A673 (cell line): Measurements from ENCODE around the gene APCDD1L. TPM values are rescaled to one million over a fixed set of nuclear protein-coding genes. Genes with fewer than 3 reads are reported as not detected.

Experiments
- BruUV-seq: library from RNA; stranded (reverse); fragments of 400-500 nt; replicated peaks from 2 replicates; lab custom pipeline; 2021; lab: Mats Ljungman, UMichigan
- CTCF ChIA-PET: fragments of 300-600 bp; sonication (Branson Sonifier 250); formaldehyde crosslinking; loops from one replicate; lab custom pipeline; 2022; ENCODE audit warnings: antibody characterized with exemption; lab: Charles Lee
- POLR2A ChIA-PET: fragments of 300-600 bp; sonication (Branson Sonifier 250); formaldehyde crosslinking; loops from one replicate; lab custom pipeline; 2022; ENCODE audit warnings: antibody characterized with exemption; ENCODE audit not compliant: low non-redundant PET; lab: Charles Lee
- DNase-seq: peaks from one replicate; pipeline ENCODE4 v3.0.0-alpha.2; 2015; ENCODE audit warnings: low spot score
- H3K27ac ChIP-seq: fragments of 200-600 bp; sonication (generic); 2 replicates; pipeline ENCODE4 v1.5.1; 2016; ENCODE audit warnings: mixed run types, low read depth, mild to moderate bottlenecking, mixed read lengths, antibody characterized with exemption, low read length; ENCODE audit not compliant: poor library complexity, severe bottlenecking
- H3K27me3 ChIP-seq: fragments of 200-600 bp; sonication (generic); replicated peaks from 2 replicates; pipeline ENCODE4 v1.6.1; 2017; ENCODE audit warnings: mixed run types, low read depth, mild to moderate bottlenecking, mixed read lengths, antibody characterized with exemption, low read length; ENCODE audit not compliant: insufficient read depth, poor library complexity
- H3K36me3 ChIP-seq: fragments of 200-600 bp; sonication (generic); 2 replicates; pipeline ENCODE4 v1.6.1; 2016; ENCODE audit warnings: mixed run types, mild to moderate bottlenecking, mixed read lengths, antibody characterized with exemption, low read length; ENCODE audit not compliant: insufficient read depth, poor library complexity, severe bottlenecking
- H3K4me1 ChIP-seq: fragments of 200-600 bp; sonication (generic); 2 replicates; pipeline ENCODE4 v1.6.1; 2017; ENCODE audit warnings: mixed run types, mild to moderate bottlenecking, mixed read lengths, antibody characterized with exemption, low read length; ENCODE audit not compliant: insufficient read depth, poor library complexity, severe bottlenecking
- H3K4me3 ChIP-seq: fragments of 200-600 bp; sonication (generic); 2 replicates; pipeline ENCODE4 v1.5.1; 2016; ENCODE audit warnings: low read depth, mixed run types, mild to moderate bottlenecking, mixed read lengths, low read length; ENCODE audit not compliant: poor library complexity, severe bottlenecking
- H3K9me3 ChIP-seq: fragments of 200-600 bp; sonication (generic); 2 replicates; pipeline ENCODE4 v1.6.1; 2016; ENCODE audit warnings: mixed run types, low read depth, mild to moderate bottlenecking, mixed read lengths, antibody characterized with exemption, low read length; ENCODE audit not compliant: poor library complexity, severe bottlenecking
- CTCF ChIP-seq: fragments of 300-800, 200-600 bp; sonication (generic); conservative IDR thresholded peaks from 2 replicates; pipeline ENCODE4 v1.5.1; 2017; ENCODE audit warnings: low read depth, mild to moderate bottlenecking, antibody characterized with exemption, low read length, moderate library complexity, mixed read lengths
- EZH2 ChIP-seq: fragments of 200-600 bp; sonication (generic); IDR thresholded peaks from 2 replicates; pipeline ENCODE4 v1.6.1; 2017; ENCODE audit warnings: borderline replicate concordance, low read depth, mild to moderate bottlenecking, mixed read lengths, antibody characterized with exemption, low read length; ENCODE audit not compliant: poor library complexity, severe bottlenecking
- intact Hi-C: fragments of 100-400 bp; cut with micrococcal nuclease; formaldehyde crosslinking; loops from one replicate; pipeline ENCODE4 v1.10.0; 2022; ENCODE audit not compliant: unreplicated experiment
- total RNA-seq: library from RNA; stranded (reverse); gene quantifications from 2 replicates; pipeline ENCODE4 v1.2.3, GENCODE V29; 2021

APCDD1L gene
- total RNA-seq, 1 experiment from 2014 or later, result not detected

GRCh38 chr20:58550275-58551059 lies 35.3 kb upstream of the APCDD1L start:
- no peak for TF ChIP-seq CTCF
- no peak for TF ChIP-seq EZH2
- POLR2A ChIA-PET, result no interaction called here
- BruUV-seq, result no TSS peak
- Histone ChIP-seq H3K27ac (no peak overlapping the region), H3K36me3 (no peaks in the 10 kb centered on the region), H3K27me3 (no peaks in the 10 kb centered on the region), H3K9me3 (no peaks in the 10 kb centered on the region), H3K4me1 (peaks cover 4% of the 10 kb centered on the region), H3K4me3 (no peak overlapping the region)
- intact Hi-C loops, result no loop called here
- DNase-seq, result no peak
- CTCF ChIA-PET, result no interaction called here

- Histone ChIP-seq H3K27ac (no peak overlapping the region), H3K4me3 (no peak overlapping the region), H3K36me3 (no peaks in the 10 kb centered on the region), H3K27me3 (no peaks in the 10 kb centered on the region), H3K4me1 (peaks cover 4% of the 10 kb centered on the region), H3K9me3 (no peaks in the 10 kb centered on the region)
- intact Hi-C loops, result no loop called here
- no TSS peak for BruUV-seq
- ChIA-PET CTCF (no interaction called here), POLR2A (no interaction called here)
- DNase-seq, result no peak
- no peak for TF ChIP-seq EZH2
- no peak for TF ChIP-seq CTCF
Measured at GRCh38 chr20:58549231-58550209, 34.3 kb upstream of the APCDD1L start.

- ChIA-PET POLR2A (no interaction called here), CTCF (no interaction called here)
- Histone ChIP-seq H3K27ac (no peak overlapping the region), H3K36me3 (no peaks in the 10 kb centered on the region), H3K4me3 (no peak overlapping the region), H3K9me3 (no peaks in the 10 kb centered on the region), H3K27me3 (no peaks in the 10 kb centered on the region), H3K4me1 (peaks cover 6% of the 10 kb centered on the region)
- no peak for DNase-seq
- intact Hi-C loops, result no loop called here
- BruUV-seq, result no TSS peak
- TF ChIP-seq EZH2 (no peak), CTCF (no peak)
Measured at GRCh38 chr20:58547623-58548475, 32.6 kb upstream of the APCDD1L start.
